GM19467 (cell line): ENCODE results near the gene ARL2BP.
"Not testable (repeated sequence)": the region's sequence is repeated elsewhere in the genome, so short reads cannot be mapped to it uniquely, and the experiment has no call there.

ENCODE experiments used
- ATAC-seq: cut with Tn5 transposase; IDR thresholded peaks from one replicate; pipeline ENCODE4 v1.9.1; 2021; ENCODE audit warnings: mild to moderate bottlenecking, moderate library complexity; ENCODE audit not compliant: unreplicated experiment

ARL2BP gene

DNA sequence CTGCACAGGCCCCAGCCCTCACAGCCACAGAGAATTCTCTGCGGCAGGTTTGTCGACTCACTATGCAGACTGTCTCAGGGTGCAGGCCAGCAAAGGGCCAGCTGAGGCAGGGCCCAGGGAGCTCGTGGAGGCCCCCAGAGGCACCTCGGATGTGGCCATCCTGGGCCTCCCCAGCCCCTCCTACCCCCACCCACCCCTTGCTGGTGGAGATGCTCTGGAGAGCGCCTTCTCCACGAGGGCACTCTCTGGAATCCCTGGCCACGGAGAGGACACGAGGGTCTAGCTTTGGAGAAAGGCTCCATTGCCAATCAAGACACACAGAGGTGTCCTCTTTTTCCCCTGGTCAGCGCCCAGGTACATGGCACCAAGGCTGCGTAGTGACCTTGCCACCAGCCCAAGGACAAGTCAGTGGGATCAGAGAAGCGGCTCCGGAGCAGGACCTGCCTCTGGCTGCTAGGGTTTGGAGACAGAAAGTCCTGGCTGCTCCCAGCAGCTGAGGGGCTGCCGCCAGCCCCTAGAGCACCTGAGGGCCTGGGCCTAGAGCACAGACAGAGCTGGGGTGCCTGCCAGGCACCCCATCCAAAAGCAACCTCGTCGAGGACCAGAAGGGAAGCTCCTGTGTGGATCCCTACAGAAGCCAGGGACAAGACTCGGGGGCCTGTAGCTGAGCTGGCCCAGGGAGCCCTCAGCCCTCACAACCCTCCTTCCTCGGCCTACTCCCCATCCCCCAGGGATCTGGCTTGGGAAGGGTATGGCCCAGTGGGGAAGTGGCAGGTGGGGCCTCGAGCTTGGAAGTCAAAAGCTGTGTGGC, 18.7 kb downstream of the ARL2BP start:
- no peak for ATAC-seq

DNA sequence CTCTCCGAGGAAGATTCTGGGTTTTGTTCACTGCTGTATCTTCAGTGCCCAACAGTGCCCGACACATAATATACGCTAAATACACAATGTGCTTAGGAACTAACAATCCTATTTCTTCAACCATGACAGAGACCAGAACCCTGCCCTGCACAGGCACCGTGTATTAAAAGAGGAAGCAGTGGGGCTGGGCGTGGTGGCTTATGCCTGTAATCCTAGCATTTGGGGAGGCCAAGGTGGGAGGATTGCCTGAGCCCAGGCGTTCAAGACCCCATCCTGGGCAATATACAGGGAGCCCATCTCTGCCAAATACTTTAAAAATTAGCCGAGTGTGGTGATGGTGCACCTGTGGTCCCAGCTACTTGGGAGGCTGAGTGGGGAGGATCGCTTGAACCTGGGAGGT, 19.3 kb downstream of the ARL2BP start:
- ATAC-seq, result no peak

GRCh38 chr16:57264950-57265371, 19.9 kb downstream of the ARL2BP start:
- no peak for ATAC-seq

DNA sequence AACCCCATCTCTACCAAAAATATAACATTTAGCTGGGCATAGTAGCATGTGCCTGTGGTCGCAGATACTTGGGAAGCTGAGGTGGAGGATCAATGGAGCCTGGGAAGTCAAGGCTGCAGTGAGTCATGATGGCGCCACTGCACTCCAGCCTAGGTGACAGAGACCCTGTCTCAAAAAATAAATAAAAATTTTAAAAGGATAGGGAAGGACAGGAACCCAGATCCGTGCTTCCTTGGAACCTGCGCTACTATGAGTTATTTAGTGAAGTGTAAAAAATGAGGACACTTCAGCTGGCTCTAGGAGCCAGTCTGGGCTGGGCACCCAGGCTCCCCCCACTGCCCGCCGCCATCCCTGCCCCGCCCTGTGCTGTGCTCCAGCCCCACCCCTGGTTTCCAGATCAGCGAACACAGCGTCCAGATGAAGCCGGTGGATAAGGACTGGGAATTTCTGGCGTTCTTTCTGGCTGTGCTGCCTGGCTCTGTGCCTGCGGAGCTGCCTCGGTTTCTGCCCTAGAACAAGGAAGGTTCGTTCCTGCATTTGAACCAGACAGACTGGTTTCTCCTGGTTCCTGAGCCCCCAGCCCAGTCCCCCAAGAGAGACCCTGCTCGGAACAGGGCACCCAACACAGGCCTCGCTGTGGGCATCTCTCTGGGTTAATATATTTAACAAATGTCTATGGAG, 20.9 kb downstream of the ARL2BP start:
- no peak for ATAC-seq

GRCh38 chr16:57266531-57267260, 21.6 kb downstream of the ARL2BP start:
- no peak for ATAC-seq

DNA sequence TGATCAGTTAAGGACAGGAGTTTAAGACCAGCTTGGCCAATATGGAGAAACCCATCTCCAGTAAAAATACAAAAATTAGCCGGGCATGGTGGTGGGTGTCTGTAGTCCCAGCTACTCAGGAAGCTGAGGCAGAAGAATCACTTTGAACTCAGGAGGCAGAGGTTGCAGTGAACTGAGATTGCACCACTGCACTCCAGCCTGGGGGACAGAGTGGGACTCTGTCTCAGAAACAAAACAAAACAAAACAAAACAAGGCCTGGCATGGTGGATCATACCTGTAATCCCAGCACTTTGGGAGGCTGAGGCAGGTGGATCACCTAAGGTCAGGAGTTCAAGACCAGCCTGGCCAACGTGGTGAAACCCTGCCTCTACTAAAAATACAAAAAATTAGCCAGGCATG, 22.3 kb downstream of the ARL2BP start:
- not testable (repeated sequence) for ATAC-seq

- ATAC-seq, result no peak
These were observed 24.0 kb downstream of the ARL2BP start for GRCh38 chr16:57268804-57269800.

DNA sequence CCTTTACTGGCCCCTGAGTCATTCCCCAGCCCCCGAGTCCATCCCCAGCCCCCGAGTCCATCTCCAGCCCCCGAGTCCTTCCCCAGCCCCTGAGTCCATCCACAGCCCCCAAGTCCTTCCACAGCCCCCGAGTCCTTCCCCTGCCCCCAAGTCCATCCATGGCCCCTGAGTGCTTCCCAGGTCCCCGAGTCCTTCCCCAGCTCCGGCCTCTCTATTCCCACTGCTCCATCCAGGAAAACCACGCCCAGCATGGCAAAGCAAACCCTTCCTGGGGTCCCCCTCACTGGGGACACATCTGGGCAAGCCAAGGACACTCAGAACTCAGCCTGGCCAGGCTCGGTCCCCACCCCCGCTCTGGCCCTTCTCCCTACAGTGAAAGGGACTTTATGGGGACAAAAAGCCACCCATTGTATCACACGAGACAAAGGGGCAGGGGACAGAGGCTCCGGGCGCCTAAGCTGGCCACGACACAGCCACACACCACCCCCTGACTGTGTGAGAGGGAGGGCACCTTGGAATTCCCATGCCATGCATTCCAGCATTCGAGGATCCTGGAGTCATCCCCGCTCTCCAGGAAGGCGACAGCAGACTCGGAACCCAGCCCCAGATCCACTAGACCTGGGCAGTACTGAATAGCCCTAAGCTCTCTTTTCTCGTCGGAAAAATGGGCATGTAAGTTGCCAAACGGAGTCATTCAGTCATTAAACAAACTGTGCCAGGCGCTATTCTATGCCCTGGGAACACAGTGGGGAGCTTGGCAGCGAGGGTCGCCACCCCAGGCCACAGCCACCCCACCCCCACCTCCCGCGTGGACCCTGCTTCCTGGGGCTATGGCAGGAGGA, 25.4 kb downstream of the ARL2BP start:
- no peak for ATAC-seq

- no peak for ATAC-seq
These were observed 25.9 kb downstream of the ARL2BP start for GRCh38 chr16:57271063-57271345.

GRCh38 chr16:57271867-57272495, 26.9 kb downstream of the ARL2BP start:
- no peak for ATAC-seq

DNA sequence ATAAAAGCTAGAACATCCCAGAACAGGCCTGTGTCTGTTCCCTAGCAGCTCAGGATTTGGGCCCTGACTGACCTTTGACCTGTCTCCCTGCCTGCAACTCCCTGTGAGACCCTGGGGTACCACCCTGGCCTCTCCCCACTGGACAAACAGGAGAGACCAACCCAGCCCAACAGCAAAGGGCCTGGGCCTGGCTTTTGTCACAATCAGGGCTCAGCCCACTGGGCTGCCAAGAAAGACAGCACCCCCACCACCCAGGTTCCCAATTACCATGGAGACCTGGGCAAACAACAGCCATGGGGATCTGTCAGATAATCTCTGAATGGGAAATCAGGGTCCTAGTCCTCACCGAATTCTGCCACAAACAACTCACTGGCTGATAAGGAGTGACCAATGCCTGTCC, 28.3 kb downstream of the ARL2BP start:
- no peak for ATAC-seq

GRCh38 chr16:57273826-57274225, 28.8 kb downstream of the ARL2BP start:
- ATAC-seq, result no peak

- ATAC-seq, result not testable (repeated sequence)
These were observed 30.9 kb downstream of the ARL2BP start for GRCh38 chr16:57275946-57276345.

- ATAC-seq, result no peak
These were observed 31.5 kb downstream of the ARL2BP start for GRCh38 chr16:57276596-57276995.

DNA sequence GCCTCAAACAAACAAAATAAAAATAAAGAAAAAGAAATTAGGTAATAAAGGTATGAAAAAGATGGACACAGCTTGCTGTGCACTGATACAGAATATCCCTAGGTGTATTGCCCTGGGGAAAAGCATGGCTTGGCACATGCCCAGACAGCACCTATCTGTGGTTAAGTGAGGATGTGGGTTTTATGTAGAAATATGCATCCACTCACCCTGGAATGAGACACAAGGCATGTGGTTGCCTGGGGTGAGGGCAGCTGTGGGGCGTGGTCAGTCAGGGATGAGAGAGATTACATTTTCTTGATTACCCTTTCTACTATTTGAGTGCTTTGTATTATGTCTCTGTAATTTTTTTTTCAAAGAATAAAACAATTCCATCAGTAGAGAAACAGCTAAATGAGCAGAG, 32.5 kb downstream of the ARL2BP start:
- ATAC-seq, result no peak

DNA sequence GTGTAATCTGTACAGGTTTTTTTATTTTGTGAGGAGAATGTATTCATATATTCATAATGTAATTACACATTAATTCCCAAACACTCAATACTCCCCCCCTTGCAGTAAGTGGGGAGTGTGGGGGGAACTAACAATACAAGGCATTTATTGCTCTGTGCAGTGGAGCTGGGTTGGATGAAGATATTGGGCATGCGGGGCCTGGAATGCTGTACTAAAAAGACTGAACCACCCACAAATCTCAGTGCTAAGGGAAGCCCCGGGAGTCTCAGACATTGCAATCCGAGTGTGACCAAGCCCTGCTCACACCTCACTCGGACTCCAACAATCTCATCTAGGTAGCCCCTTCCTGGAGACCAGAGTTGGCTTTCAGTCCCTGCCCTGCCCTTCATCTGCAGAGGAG, 33.4 kb downstream of the ARL2BP start:
- no peak for ATAC-seq

DNA sequence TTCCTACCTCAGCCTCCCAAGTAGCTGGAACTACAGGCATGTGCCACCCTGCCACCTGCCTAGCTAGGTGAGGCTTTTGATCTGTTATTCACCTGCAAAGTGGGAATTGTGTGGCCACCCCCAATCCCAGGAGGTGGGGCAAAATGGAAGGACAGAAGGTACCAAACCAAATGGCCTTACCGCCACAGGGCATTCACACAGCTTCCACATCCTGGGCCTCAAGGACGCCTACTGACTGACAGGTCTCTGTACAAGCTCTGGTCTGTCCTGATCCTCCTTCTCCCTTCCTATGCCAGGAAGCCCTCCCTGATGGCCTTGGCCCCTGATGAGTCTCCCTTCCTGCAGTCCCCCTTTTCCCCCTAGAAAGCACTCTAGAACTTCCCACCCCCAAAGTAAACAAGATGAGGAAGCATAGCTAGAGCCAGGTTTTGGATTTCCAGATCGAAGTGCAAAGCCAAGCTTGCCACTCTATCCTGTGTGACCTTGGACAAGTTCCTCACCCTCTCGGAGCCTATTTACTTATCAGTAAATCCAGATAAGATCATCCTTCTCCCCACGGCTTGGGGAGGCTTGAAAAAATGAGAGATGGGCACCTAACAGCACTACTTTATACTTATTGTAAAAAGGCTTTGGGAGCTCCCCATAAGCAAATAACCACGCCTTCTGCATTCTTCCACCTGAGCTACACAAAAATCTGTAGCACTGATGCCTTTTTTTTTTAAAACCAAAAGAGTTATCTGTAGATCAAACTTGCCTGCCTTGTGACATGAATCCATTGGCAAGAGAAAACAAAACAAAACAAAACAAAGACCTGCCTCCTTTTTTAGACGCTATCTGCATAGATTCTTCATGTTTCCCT, 35.0 kb downstream of the ARL2BP start:
- no peak for ATAC-seq

DNA sequence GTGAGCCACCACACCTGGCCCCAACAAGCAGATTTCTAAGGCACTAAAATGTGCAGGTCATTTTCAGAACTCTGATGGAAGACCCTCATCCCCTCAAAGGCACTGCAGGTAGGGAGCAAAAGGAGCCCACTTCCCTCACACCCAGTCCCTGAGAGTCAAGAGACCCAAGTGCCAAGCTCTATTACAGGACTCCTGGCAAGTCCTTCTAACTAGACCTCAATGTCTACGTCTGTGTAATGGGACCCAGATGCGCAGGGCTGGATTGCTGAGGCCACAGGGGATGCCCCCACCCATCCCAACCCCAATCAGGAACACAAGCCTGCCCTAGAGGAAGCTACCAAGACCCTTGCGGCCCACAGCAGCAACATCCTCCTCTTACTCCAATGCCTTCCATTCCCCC, 36.7 kb downstream of the ARL2BP start:
- ATAC-seq, result no peak
